ENCODE data around the gene NRP1.
"Not testable (repeated sequence)": the region's sequence is repeated elsewhere in the genome, so short reads cannot be mapped to it uniquely, and the experiment has no call there.

Gene NRP1

GRCh38 chr10:33234831-33235237, 99.6 kb downstream of the NRP1 start:
- DNase-seq: no peak

GRCh38 chr10:33233635-33234034, 100.8 kb downstream of the NRP1 start:
- DNase-seq: no peak

GRCh38 chr10:33233221-33233620, 101.2 kb downstream of the NRP1 start:
- DNase-seq: no peak

GRCh38 chr10:33231621-33232350, 102.7 kb downstream of the NRP1 start:
- DNase-seq: no peak

- no peak for DNase-seq
Measured at GRCh38 chr10:33229949-33230267, 104.6 kb downstream of the NRP1 start.

GRCh38 chr10:33229252-33229948, 105.1 kb downstream of the NRP1 start:
- no peak for DNase-seq

- no peak for DNase-seq
Measured at GRCh38 chr10:33228426-33228825, 106.0 kb downstream of the NRP1 start.

GRCh38 chr10:33227489-33227888, 107.0 kb downstream of the NRP1 start:
- no peak for DNase-seq

- DNase-seq: no peak
Measured at GRCh38 chr10:33224251-33224965, 110.1 kb downstream of the NRP1 start.

- no peak for DNase-seq
Measured at GRCh38 chr10:33223326-33224000, 111.0 kb downstream of the NRP1 start.

- DNase-seq: not testable (repeated sequence)
Measured at GRCh38 chr10:33222304-33222703, 112.2 kb downstream of the NRP1 start.

- no peak for DNase-seq
Measured at GRCh38 chr10:33217854-33218253, 116.6 kb downstream of the NRP1 start.

- no peak for DNase-seq
Measured at GRCh38 chr10:33216661-33217427, 117.6 kb downstream of the NRP1 start.

GRCh38 chr10:33215635-33216034, 118.8 kb downstream of the NRP1 start:
- DNase-seq: no peak

GRCh38 chr10:33215154-33215553, 119.3 kb downstream of the NRP1 start:
- no peak for DNase-seq

- DNase-seq: no peak
Measured at GRCh38 chr10:33214174-33214573, 120.3 kb downstream of the NRP1 start.

GRCh38 chr10:33212061-33212748, 122.3 kb downstream of the NRP1 start:
- DNase-seq: no peak

- no peak for DNase-seq
Measured at GRCh38 chr10:33211106-33211878, 123.2 kb downstream of the NRP1 start.

GRCh38 chr10:33209802-33210201, 124.7 kb downstream of the NRP1 start:
- DNase-seq: no peak

GRCh38 chr10:33208166-33208565, 126.3 kb downstream of the NRP1 start:
- no peak for DNase-seq

GRCh38 chr10:33204031-33204430, 130.4 kb downstream of the NRP1 start:
- no peak for DNase-seq
